D721Med (cell line): ENCODE measurements around the gene FGGY.

Experiments used
- DNase-seq: peaks from one replicate; pipeline ENCODE4 v3.0.0; 2011; ENCODE audit warnings: low spot score; ENCODE audit not compliant: insufficient read length
- FAIRE-seq: peaks from 2 replicates; lab custom pipeline; 2011; peaks lifted over from hg19 to GRCh38; lab: Jason Lieb, UNC
- TF ChIP-seq, protein P1 (sequence below): IDR thresholded peaks from 2 replicates; pipeline ENCODE4 v1.5.1; 2012; ENCODE audit warnings: mild to moderate bottlenecking, control low read depth; ENCODE audit not compliant: insufficient read depth; ENCODE audit errors: missing control alignments

Gene FGGY

GRCh38 chr1:59666106-59666505 is 369.2 kb downstream of the FGGY start:
- DNase-seq (no peak), FAIRE-seq (no peak)
- TF ChIP-seq, protein P1, sequence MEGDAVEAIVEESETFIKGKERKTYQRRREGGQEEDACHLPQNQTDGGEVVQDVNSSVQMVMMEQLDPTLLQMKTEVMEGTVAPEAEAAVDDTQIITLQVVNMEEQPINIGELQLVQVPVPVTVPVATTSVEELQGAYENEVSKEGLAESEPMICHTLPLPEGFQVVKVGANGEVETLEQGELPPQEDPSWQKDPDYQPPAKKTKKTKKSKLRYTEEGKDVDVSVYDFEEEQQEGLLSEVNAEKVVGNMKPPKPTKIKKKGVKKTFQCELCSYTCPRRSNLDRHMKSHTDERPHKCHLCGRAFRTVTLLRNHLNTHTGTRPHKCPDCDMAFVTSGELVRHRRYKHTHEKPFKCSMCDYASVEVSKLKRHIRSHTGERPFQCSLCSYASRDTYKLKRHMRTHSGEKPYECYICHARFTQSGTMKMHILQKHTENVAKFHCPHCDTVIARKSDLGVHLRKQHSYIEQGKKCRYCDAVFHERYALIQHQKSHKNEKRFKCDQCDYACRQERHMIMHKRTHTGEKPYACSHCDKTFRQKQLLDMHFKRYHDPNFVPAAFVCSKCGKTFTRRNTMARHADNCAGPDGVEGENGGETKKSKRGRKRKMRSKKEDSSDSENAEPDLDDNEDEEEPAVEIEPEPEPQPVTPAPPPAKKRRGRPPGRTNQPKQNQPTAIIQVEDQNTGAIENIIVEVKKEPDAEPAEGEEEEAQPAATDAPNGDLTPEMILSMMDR = no peak

DNA sequence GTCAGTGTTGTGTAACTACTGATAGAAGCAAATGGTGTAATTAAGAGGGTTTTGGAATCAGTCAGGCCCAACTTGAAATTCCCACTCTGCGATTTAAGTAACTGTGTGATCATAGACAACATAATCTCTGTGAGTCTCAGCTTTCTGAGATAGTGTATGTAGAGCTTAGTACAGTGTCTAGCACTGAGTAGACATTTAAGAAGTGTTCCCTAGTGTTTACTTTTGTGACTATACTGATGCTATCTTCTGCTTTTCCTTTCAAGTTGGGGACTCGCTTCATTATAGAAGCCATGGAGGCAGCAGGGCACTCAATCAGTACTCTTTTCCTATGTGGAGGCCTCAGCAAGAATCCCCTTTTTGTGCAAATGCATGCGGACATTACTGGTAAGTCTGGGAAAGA is 370.1 kb downstream of the FGGY start:
- FAIRE-seq (no peak), DNase-seq (no peak)
- TF ChIP-seq, protein P1 = no peak

DNA sequence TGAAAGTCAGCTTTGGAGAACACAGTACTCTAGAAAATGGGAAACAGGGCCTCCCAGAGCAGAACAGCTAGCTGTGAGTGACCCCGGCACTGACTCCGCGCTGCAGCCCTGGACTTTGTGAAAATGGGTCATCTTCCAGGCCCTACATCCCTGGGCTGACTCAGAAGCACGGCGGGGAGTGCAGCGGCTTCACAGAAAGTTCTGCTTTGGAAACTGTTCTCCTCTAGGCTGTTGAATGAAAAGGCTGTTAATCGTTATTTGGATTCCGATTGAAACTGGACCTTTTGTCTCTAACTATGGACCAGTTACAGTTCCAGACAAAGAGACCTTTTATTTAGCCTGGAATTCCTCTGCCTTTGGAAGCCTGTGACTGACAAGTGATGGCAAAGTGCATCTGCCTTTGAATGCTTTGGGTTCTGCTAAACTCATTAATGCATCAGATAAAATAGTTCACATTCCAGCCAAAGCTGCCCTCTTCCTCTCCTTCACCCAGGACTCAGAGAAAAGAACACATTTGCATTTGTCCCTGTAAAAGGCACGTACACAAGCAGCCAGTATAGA is 372.9 kb downstream of the FGGY start:
- no peak for DNase-seq
- TF ChIP-seq, protein P1 = no peak
- no peak for FAIRE-seq

GRCh38 chr1:59670662-59671061 is 373.8 kb downstream of the FGGY start:
- no peak for DNase-seq
- TF ChIP-seq, protein P1 = no peak
- no peak for FAIRE-seq

DNA sequence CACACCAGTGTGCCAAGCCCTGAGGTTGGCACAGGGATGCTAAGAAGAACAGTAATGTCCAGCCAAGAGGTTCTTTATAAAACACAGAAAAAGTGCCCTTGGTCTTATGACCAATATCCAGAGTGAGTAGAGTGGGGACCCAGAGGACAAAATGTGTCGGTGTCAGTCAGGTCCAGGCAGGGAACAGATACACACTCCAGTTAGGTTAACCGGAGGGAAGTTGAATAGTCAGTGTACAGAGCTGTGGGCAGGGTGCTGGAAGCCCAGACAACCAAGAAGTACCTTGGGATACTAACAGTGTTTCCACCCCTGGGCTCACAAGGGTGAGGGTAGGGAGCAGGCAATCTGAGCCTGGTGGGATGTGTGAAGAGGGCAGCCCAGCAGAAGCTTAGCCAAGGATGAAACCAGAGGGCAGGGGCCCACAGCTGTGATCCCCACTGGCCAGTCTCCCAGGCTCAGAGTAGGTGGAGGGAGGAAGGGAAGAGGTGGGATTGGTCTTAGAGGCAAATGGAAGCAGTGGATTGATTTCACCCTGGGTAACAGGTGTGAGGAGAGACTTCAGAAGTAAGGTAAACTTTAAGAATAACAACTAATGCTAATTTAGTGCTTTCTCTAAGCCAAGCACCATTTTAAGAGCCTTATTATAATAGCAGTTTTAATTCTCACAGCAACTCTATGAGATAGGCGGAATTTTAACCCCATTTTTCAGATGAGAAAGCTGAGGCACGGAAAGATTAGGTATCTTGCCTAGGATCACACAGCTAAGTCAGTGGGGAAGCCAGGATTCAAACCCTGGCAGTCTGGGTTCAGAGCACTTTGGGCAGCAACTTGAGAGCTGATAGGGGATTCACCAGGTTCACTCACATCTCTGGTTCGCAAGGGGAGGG is 374.4 kb downstream of the FGGY start:
- TF ChIP-seq, protein P1 = no peak
- no peak for FAIRE-seq

GRCh38 chr1:59671953-59672305 is 375.0 kb downstream of the FGGY start:
- TF ChIP-seq, protein P1 = no peak
- no peak for FAIRE-seq
- DNase-seq = no peak

More for the DNA sequence above, 374.4 kb downstream of the FGGY start:
- DNase-seq = no peak
